Measurements from ENCODE around the gene GMDS.

GRCh38 chr6:1716868-1717267 is 528.5 kb downstream of the GMDS start:
- TF ChIP-seq, protein P1, sequence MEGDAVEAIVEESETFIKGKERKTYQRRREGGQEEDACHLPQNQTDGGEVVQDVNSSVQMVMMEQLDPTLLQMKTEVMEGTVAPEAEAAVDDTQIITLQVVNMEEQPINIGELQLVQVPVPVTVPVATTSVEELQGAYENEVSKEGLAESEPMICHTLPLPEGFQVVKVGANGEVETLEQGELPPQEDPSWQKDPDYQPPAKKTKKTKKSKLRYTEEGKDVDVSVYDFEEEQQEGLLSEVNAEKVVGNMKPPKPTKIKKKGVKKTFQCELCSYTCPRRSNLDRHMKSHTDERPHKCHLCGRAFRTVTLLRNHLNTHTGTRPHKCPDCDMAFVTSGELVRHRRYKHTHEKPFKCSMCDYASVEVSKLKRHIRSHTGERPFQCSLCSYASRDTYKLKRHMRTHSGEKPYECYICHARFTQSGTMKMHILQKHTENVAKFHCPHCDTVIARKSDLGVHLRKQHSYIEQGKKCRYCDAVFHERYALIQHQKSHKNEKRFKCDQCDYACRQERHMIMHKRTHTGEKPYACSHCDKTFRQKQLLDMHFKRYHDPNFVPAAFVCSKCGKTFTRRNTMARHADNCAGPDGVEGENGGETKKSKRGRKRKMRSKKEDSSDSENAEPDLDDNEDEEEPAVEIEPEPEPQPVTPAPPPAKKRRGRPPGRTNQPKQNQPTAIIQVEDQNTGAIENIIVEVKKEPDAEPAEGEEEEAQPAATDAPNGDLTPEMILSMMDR (conservative IDR thresholded peaks at IDR 0.05; ENCODE audit: low read depth in 2 of 2) = no peak
- TF ChIP-seq NANOG (IDR thresholded peaks at IDR 0.05; ENCODE audit: borderline replicate concordance) (no peak), EZH2phosphoT487 (IDR thresholded peaks at IDR 0.05; ENCODE audit: unreplicated experiment) (no peak), POLR2AphosphoS5 (IDR thresholded peaks at IDR 0.05; ENCODE audit: low read depth) (no peak), CREB1 (CRISPR knock-in tag; IDR thresholded peaks at IDR 0.05; ENCODE audit: low read depth) (no peak), EZH2 (IDR thresholded peaks at IDR 0.05; ENCODE audit: low read depth, unreplicated experiment) (no peak)
